ENCODE measurements around the gene OR2D3.
"Not testable (repeated sequence)": the region's sequence is repeated elsewhere in the genome, so short reads cannot be mapped to it uniquely, and the experiment has no call there.

OR2D3 gene

DNA sequence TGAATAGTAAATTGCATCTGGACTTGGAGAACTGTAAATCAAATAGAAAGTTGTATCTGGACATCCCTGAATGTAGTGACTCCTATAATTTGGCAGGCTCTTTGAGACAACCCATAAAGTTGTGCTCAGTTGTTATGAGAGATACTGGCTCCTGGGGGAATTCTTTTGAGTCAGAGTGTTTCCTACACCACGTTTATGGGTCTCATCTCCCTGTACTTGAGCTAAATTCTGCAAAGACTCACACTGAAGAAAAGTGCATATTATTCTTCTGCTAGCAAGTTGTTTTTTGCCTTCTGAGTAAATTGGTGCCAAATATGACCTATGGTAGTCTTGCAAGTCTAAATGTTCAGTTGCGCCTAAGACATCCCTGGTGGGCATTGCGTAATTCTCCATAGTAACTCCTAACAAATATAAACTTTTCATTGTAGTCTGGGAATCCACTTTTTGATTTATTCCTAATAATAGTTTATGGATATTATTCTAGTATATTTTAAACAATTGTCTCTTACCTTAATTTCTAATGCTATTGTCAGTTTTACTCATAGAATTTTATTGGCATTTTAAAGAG is 10.4 kb downstream of the OR2D3 start:
- DNase-seq: no peak

DNA sequence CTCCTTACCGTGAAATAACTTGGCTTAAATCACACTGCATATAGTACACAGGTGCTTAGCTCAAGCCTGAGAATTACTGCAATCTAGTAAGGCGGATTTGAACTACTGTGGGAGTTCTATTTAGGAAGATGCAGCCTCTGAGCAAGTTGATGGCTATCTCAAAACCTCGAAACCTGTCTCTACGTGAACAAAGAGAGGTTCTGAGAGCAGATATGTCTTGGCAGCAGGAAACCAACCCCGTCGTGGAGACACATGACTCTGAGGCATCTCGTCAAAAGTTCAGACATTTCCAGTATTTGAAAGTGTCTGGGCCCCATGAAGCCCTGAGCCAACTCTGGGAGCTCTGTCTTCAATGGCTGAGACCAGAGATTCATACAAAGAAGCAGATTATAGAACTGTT is 11.3 kb downstream of the OR2D3 start:
- no peak for DNase-seq

DNA sequence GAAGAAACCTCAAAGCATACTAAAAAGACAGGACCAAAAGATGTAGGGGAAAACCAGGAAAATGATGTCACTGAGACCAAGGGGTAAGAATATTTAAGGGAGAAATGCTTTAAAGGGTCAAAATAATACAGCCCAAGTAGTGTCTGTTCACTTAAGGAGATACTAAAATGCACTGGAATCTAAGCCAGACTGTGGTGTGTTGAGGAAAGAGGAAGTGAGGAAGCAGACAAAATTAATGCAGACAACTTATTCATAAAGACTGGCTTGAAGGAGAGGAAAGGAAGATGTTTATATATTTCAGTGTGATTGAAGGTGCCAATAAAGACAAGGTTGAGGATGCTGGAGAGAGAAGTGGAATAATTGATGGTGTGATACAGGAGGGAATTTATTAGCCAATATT is 21.2 kb downstream of the OR2D3 start:
- DNase-seq: no peak

DNA sequence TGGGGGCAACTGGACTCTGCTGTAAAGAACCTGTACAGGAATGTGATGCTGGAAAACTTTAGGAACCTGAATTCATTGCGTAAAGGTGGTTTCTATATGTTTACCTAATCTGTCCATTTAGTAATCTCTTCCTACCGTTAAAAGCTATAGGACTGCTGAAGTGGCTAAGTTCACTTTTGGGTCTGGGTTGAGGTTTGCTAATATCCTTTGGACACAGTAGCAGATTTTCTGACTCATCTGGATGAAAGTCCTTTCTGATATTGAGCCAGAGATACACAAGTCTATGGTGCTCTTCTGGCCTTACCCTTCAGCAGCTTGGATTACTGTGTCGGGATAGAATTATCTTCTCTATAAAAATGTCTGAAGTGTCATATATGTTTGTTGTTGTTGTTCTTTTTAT is 22.3 kb downstream of the OR2D3 start:
- no peak for DNase-seq

DNA sequence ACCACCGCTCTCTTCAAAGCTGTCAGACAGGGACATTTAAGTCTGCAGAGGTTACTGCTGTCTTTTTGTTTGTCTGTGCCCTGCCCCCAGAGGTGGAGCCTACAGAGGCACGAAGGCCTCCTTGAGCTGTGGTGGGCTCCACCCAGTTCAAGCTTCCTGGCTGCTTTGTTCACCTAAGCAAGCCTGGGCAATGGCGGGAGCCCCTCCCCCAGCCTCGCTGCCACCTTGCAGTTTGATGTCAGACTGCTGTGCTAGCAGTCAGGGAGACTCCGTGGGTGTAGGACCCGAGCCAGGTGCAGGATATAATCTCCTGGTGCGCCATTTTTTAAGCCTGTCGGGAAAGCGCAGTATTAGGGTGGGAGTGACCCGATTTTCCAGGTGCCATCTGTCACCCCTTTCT is 33.4 kb downstream of the OR2D3 start:
- not testable (repeated sequence) for DNase-seq

DNA sequence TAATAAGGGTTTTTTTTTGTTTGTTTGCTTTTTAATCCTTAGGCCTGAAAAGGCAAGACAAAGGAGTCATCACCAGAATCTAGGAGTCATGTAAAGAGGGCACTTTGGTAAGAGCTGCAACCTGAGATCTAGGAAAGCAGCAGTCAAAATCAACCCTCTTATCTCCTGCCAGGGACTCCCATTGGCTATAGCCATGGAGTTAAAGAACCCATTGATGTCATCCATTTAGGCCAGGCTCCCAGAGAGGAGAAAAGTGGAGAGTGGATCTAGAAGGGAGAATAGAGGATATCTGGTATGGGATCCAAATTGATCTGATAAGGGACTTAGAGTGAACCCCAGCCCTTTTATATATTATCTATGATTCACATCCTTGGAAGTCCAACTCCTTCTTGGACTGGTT is 41.3 kb downstream of the OR2D3 start:
- DNase-seq: no peak

DNA sequence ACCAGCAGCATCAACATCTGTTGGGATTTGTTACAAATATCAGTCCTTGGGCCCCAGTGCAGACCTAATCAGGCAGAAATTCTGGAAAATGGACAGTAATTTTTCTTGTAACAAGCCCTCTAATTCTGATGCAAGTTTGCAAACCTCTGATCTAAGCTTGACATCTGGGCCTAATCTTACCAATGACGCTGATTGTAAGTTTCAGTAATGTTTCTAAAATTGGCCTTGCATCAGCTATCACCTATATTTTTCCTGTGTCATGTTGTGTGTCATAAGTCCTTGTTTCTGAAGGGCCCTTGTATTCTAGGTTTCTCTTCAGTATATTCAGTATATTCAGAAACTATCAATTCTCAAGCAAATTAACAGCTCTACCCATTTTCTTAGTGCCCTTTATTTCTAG is 41.9 kb downstream of the OR2D3 start:
- no peak for DNase-seq

DNA sequence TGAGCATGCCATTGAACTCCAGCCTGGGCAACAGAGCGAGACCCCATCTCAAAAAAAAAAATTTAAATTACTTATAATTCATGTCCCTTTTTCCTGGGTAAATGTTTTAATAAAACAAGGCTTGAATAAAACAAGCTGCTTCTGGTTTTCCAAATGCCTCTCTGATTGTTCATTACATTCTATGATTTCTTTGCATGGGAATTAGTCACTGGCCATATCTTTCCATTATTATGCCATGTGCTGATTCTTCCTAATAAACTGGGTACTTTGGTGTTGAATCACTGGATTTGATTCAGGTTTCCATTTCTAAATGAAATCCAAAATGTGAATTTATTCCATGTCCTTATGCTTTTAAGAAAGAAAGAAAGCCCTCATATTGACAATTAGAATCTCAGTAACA is 48.0 kb downstream of the OR2D3 start:
- DNase-seq: no peak

DNA sequence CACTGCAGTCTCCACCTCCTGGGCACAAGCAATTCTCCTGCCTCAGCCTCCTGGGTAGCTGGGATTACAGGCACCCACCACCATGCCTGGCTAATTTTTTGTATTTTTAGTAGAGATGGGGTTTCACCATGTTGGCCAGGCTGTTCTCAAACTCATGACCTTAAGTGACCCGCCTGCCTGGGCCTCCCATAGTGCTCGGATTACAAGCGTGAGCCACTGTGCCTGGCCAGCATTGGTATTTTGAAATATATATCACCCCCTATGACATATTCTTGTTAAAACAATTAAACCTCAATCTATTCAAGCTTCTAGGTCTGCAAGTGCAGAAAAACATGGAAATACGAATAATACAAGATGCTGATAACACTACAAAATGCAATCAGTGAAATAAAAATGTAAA is 49.1 kb downstream of the OR2D3 start:
- DNase-seq: not testable (repeated sequence)

All from eye (tissue), 1 donor.